SK-N-SH (cell line): Measurements from ENCODE around the gene MRPL43. TPM values are rescaled to one million over a fixed set of nuclear protein-coding genes. Genes with fewer than 3 reads are reported as not detected.

Experiments used
- CTCF ChIA-PET: fragments of 300-600, 350-600 bp; formaldehyde crosslinking; extraction: SDS; loops from one replicate; lab custom pipeline; 2021; lab: Yijun Ruan, JAX
- POLR2A ChIA-PET: fragments of 350-600 bp; sonication (Branson Sonifier 250); formaldehyde crosslinking; extraction: SDS; loops from one replicate; lab custom pipeline; 2020; ENCODE audit warnings: antibody characterized with exemption, inconsistent platforms; lab: Yijun Ruan, JAX
- DNase-seq: peaks from one replicate; pipeline ENCODE4 v3.0.0; 2012
- H2AFZ ChIP-seq: fragments of 200-600 bp; sonication (generic); 2 replicates; pipeline ENCODE4 v1.8.1; 2016; ENCODE audit warnings: antibody characterized with exemption, mild to moderate bottlenecking, low read depth
- H3F3A ChIP-seq: fragments of 200-600 bp; sonication (generic); replicated peaks from 2 replicates; pipeline ENCODE3; 2016; ENCODE audit warnings: antibody characterized with exemption, mild to moderate bottlenecking; ENCODE audit not compliant: insufficient read depth
- H3K27ac ChIP-seq, 2 experiments: fragments of 200-500 bp in 1 of 2; fragments of 200-600 bp in 1 of 2; sonication (Bioruptor generic) in 1 of 2; sonication (generic), shearing (Covaris generic) in 1 of 2; 2 replicates each; pipeline versions ENCODE4 v1.5.1 to v1.6.1; 2014 to 2016; ENCODE audit warnings: low read depth in 2 of 2, inconsistent platforms in 1 of 2, low read length in 1 of 2, mild to moderate bottlenecking in 1 of 2, mixed read lengths in 1 of 2
- H3K27me3 ChIP-seq: fragments of 200-600 bp; sonication (generic), shearing (Covaris generic); 2 replicates; pipeline ENCODE4 v1.6.1; 2016; ENCODE audit warnings: mixed run types; ENCODE audit not compliant: insufficient read depth
- H3K36me3 ChIP-seq, 2 experiments: fragments of 200-500 bp in 1 of 2; fragments of 200-600 bp in 1 of 2; sonication (Bioruptor generic) in 1 of 2; sonication (generic) in 1 of 2; replicated peaks in 1 of 2; 2 replicates each; pipeline versions ENCODE3 to v1.5.1; 2014 to 2016; ENCODE audit warnings: low read length in 1 of 2, mild to moderate bottlenecking in 1 of 2; ENCODE audit not compliant: insufficient read depth in 2 of 2, control insufficient read depth in 1 of 2
- H3K4me1 ChIP-seq, 2 experiments: fragments of 200-500 bp in 1 of 2; fragments of 200-600 bp in 1 of 2; sonication (Bioruptor generic) in 1 of 2; sonication (generic), shearing (Covaris generic) in 1 of 2; 2 replicates each; pipeline versions ENCODE4 v1.5.1 to v1.6.1; 2014 to 2016; ENCODE audit warnings: low read depth in 1 of 2, low read length in 1 of 2, mixed run types in 1 of 2; ENCODE audit not compliant: insufficient read depth in 2 of 2, control insufficient read depth in 1 of 2
- H3K4me2 ChIP-seq: fragments of 200-600 bp; sonication (generic), shearing (Covaris generic); 2 replicates; pipeline ENCODE4 v1.6.1; 2017; ENCODE audit warnings: mixed run types
- H3K4me3 ChIP-seq, 2 experiments: fragments of 200-500 bp in 1 of 2; fragments of 200-600 bp in 1 of 2; sonication (Bioruptor generic) in 1 of 2; sonication (generic), shearing (Covaris generic) in 1 of 2; 2 replicates each; pipeline versions ENCODE4 v1.5.1 to v1.8.1; 2014 to 2016; ENCODE audit warnings: low read depth in 2 of 2, inconsistent platforms in 1 of 2, low read length in 1 of 2, mild to moderate bottlenecking in 1 of 2, mixed read lengths in 1 of 2, moderate library complexity in 1 of 2
- H3K79me2 ChIP-seq: fragments of 200-600 bp; sonication (generic); 2 replicates; pipeline ENCODE4 v1.8.1; 2017; ENCODE audit warnings: mild to moderate bottlenecking; ENCODE audit not compliant: insufficient read depth
- H3K9ac ChIP-seq: fragments of 200-600 bp; sonication (generic); 2 replicates; pipeline ENCODE4 v1.6.1; 2017; ENCODE audit warnings: mixed run types
- H3K9me2 ChIP-seq: fragments of 200-600 bp; sonication (generic); 2 replicates; pipeline ENCODE4 v1.6.1; 2017; ENCODE audit warnings: mixed run types
- H3K9me3 ChIP-seq: fragments of 200-600 bp; sonication (generic); 2 replicates; pipeline ENCODE4 v1.6.1; 2017; ENCODE audit warnings: mixed run types, mild to moderate bottlenecking, moderate library complexity
- H4K20me1 ChIP-seq: fragments of 200-600 bp; sonication (generic); 2 replicates; pipeline ENCODE4 v1.6.1; 2017; ENCODE audit warnings: mild to moderate bottlenecking, mixed run types; ENCODE audit not compliant: insufficient read depth
- CHD2 ChIP-seq: fragments of 150-350 bp; IDR thresholded peaks from 2 replicates; pipeline ENCODE4 v1.6.1; 2018; ENCODE audit warnings: low read length; ENCODE audit not compliant: partially characterized antibody
- CTCF ChIP-seq: fragments of 200-600 bp; sonication (generic); IDR thresholded peaks from 2 replicates; pipeline ENCODE4 v1.6.1; 2017; ENCODE audit warnings: antibody characterized with exemption, mild to moderate bottlenecking, moderate library complexity
- ELF1 ChIP-seq: IDR thresholded peaks from 2 replicates; pipeline ENCODE4 v1.4.0; 2012
- EP300 ChIP-seq, 2 experiments: IDR thresholded peaks; 2 replicates each; pipeline versions ENCODE4 v1.4.0 to v1.6.1; 2012; ENCODE audit warnings: borderline replicate concordance in 1 of 2, low read depth in 1 of 2, low read length in 1 of 2
- EZH2phosphoT487 ChIP-seq: fragments of 200-600 bp; sonication (generic); IDR thresholded peaks from 2 replicates; pipeline ENCODE4 v1.6.1; 2017; ENCODE audit warnings: low read depth, mixed run types, mild to moderate bottlenecking, antibody characterized with exemption, moderate library complexity, borderline replicate concordance
- FOXM1 ChIP-seq: IDR thresholded peaks from 2 replicates; pipeline ENCODE4 v1.4.0; 2012; ENCODE audit warnings: low read depth, mild to moderate bottlenecking
- JUND ChIP-seq: IDR thresholded peaks from 2 replicates; pipeline ENCODE4 v1.4.0; 2012
- MEF2A ChIP-seq: IDR thresholded peaks from 2 replicates; pipeline ENCODE4 v1.4.0; 2012; ENCODE audit warnings: low read depth, borderline replicate concordance
- MXI1 ChIP-seq: IDR thresholded peaks from 2 replicates; pipeline ENCODE4 v1.6.1; 2012; ENCODE audit warnings: mild to moderate bottlenecking, low read depth, low read length, improper control_type of control experiment
- NRF1 ChIP-seq: IDR thresholded peaks from 2 replicates; pipeline ENCODE4 v1.6.1; 2012; ENCODE audit warnings: low read depth, mild to moderate bottlenecking, low read length
- POLR2AphosphoS5 ChIP-seq: IDR thresholded peaks from 2 replicates; pipeline ENCODE4 v1.6.1; 2012; ENCODE audit warnings: low read depth, low read length
- RAD21 ChIP-seq: IDR thresholded peaks from 2 replicates; pipeline ENCODE4 v1.6.1; 2012; ENCODE audit warnings: mild to moderate bottlenecking, low read length
- REST ChIP-seq: IDR thresholded peaks from 2 replicates; pipeline ENCODE4 v1.6.1; 2012; ENCODE audit warnings: mild to moderate bottlenecking, low read depth, low read length, moderate library complexity
- TEAD4 ChIP-seq: IDR thresholded peaks from 2 replicates; pipeline ENCODE4 v1.4.0; 2012; ENCODE audit warnings: mild to moderate bottlenecking, borderline replicate concordance; ENCODE audit not compliant: insufficient read depth
- USF2 ChIP-seq: fragments of 150-350 bp; IDR thresholded peaks from 2 replicates; pipeline ENCODE4 v1.6.1; 2017; ENCODE audit warnings: antibody characterized with exemption, low read length, low read depth, borderline replicate concordance
- YY1 ChIP-seq: IDR thresholded peaks from 2 replicates; pipeline ENCODE4 v1.4.0; 2012; ENCODE audit warnings: low read depth, mild to moderate bottlenecking
- ZBTB33 ChIP-seq: IDR thresholded peaks from 2 replicates; pipeline ENCODE4 v1.4.0; 2012; ENCODE audit warnings: low read depth, borderline replicate concordance
- WGBS: methylation state at CpG from one replicate; pipeline ENCODE4 v1.1.6; 2017; ENCODE audit warnings: low lambda C conversion rate; 5-methylcytosine and 5-hydroxymethylcytosine counted together
- polyA plus RNA-seq, 3 experiments: library from polyadenylated mRNA; depleted of rRNA; stranded (reverse); fragments of >200 nt; gene quantifications; 2 replicates each; pipeline ENCODE4 v1.2.3, GENCODE V29; 2012
- TF ChIP-seq, protein P1 (sequence below): fragments of 150-350 bp; IDR thresholded peaks from 2 replicates; pipeline ENCODE4 v1.6.1; 2016; ENCODE audit warnings: mild to moderate bottlenecking, low read depth, low read length
- TF ChIP-seq, protein P2 (sequence below): IDR thresholded peaks from 2 replicates; pipeline ENCODE4; 2012
- TF ChIP-seq, protein P3 (sequence below): IDR thresholded peaks from 2 replicates; pipeline ENCODE4 v1.4.0; 2012; ENCODE audit warnings: low read depth

The MRPL43 gene
- polyA plus RNA-seq, 1 of the 3 experiments (the other 2 are of a cell fraction): 208 TPM

DNA sequence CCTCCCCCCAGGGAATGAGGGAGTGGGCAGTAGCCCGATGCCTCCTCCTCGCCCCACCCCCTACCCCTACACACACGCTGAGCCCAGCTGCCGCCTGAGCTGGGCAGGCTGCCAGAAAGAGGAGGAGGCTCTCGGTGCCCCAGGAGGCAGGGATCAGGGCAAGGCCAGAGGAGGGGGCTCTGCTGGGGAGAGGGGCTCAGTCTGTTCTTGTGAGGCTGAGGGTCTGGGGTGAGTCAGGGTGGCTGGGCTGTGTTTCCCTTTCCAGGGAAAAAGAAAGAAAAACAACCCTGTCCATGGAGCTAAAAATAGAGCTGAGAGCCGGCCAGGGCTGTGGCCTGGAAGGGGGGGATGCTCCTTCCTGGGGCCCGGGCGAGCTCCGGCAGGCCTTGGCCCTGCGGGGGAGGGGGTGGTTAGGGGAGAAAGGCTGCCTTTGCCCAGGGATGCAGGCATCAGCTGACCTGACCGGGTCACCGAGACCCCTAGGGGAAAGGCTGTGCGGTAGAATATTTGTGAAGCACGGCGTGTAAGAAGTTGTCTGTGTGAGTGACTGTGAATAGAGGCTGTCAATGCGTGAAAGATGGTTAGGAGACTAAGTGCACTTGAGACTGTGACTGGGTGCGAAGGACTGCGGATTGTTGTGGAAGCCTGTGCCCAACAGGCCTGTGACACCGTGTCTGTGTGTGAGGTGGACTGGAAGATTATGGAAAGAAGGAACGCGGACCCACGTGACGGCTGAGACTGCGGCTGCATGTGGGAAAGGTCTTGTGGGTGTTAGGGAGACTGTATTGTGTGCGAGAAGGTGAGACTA, 11.1 kb upstream of the MRPL43 start:
- peak; percentile 96 for DNase-seq
- CTCF ChIA-PET: interaction anchor here (0.6 to 24.5 kb wide), 18 partner anchors 11 to 1120 kb away, joined by 3 to 443 read pairs (median 5); partner anchors contain the start of genes MRPL43, PDZD7, SEMA4G and SFXN3
- Histone ChIP-seq H3F3A (peaks cover 36% of the 10 kb centered on the region), H3K4me3 (peak overlapping the region; percentile 66 to 90), H3K4me1 (peaks cover 20 to 37% of the 10 kb centered on the region in 2 experiments; a peak in 3 of 4 replicates), H3K9ac (peak overlapping the region; percentile 99), H2AFZ (peak overlapping the region; percentile 72; the same call in 1 of the 2 replicates), H3K36me3 (peaks cover 15 to 28% of the 10 kb centered on the region in 2 experiments), H3K9me3 (no peaks in the 10 kb centered on the region), H3K9me2 (no peaks in the 10 kb centered on the region), H3K79me2 (peaks cover 50% of the 10 kb centered on the region), H3K4me2 (peak overlapping the region; percentile 97), H3K27me3 (no peaks in the 10 kb centered on the region), H4K20me1 (peaks cover 20% of the 10 kb centered on the region), H3K27ac (peak overlapping the region; percentile 98 to 99)
- 4% methylated on average over 24 of the region's 25 CpGs for WGBS
- POLR2A ChIA-PET: interaction anchor here (0.6 to 2.2 kb wide), 6 partner anchors 11 to 639 kb away, joined by 3 to 8 read pairs (median 4); partner anchors contain the start of genes MRPL43, SLF2 and TWNK
- no peak for TF ChIP-seq EZH2phosphoT487
- no peak for TF ChIP-seq ZBTB33
- TF ChIP-seq REST: peak; percentile 10; the same call in 1 of the 2 replicates
- TF ChIP-seq, protein P1, sequence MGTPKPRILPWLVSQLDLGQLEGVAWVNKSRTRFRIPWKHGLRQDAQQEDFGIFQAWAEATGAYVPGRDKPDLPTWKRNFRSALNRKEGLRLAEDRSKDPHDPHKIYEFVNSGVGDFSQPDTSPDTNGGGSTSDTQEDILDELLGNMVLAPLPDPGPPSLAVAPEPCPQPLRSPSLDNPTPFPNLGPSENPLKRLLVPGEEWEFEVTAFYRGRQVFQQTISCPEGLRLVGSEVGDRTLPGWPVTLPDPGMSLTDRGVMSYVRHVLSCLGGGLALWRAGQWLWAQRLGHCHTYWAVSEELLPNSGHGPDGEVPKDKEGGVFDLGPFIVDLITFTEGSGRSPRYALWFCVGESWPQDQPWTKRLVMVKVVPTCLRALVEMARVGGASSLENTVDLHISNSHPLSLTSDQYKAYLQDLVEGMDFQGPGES: no peak
- TF ChIP-seq EP300 (IDR thresholded peaks at IDR 0.05; ENCODE audit: borderline replicate concordance in 1 of 2, low read depth in 1 of 2, low read length in 1 of 2): no peak
- no peak for TF ChIP-seq MXI1
- TF ChIP-seq USF2: no peak
- no peak for TF ChIP-seq JUND
- TF ChIP-seq YY1: no peak; the same call in 1 of the 2 replicates
- TF ChIP-seq RAD21: no peak
- TF ChIP-seq MEF2A: peak; percentile 96
- TF ChIP-seq POLR2AphosphoS5: no peak
- TF ChIP-seq FOXM1: no peak
- TF ChIP-seq, protein P2, sequence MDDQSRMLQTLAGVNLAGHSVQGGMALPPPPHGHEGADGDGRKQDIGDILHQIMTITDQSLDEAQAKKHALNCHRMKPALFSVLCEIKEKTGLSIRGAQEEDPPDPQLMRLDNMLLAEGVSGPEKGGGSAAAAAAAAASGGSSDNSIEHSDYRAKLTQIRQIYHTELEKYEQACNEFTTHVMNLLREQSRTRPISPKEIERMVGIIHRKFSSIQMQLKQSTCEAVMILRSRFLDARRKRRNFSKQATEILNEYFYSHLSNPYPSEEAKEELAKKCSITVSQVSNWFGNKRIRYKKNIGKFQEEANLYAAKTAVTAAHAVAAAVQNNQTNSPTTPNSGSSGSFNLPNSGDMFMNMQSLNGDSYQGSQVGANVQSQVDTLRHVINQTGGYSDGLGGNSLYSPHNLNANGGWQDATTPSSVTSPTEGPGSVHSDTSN: no peak
- TF ChIP-seq CTCF: no peak
- no peak for TF ChIP-seq ELF1
- TF ChIP-seq TEAD4: no peak
- TF ChIP-seq, protein P3, sequence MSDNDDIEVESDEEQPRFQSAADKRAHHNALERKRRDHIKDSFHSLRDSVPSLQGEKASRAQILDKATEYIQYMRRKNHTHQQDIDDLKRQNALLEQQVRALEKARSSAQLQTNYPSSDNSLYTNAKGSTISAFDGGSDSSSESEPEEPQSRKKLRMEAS: peak; percentile 2; the same call in 1 of the 2 replicates
- peak; percentile 68 for TF ChIP-seq CHD2
- no peak for TF ChIP-seq NRF1
